A172 (cell line): ENCODE measurements around the gene COL17A1. TPM values are rescaled to one million over a fixed set of nuclear protein-coding genes. Genes with fewer than 3 reads are reported as not detected.

ENCODE experiments used
- DNase-seq: peaks from one replicate; pipeline ENCODE4 v3.0.0-alpha.2; 2015; ENCODE audit warnings: low spot score
- total RNA-seq: library from RNA; depleted of rRNA; stranded (reverse); fragments of >200 nt; shearing (Covaris generic); gene quantifications from 2 replicates; pipeline ENCODE4 v1.2.3, GENCODE V29; 2014

Gene COL17A1
- total RNA-seq, 1 experiment from 2014 or later: 2.4 TPM

- DNase-seq: no peak
Measured at GRCh38 chr10:104098358-104098925, 12.8 kb upstream of the COL17A1 start.

GRCh38 chr10:104096692-104097091 lies 11.0 kb upstream of the COL17A1 start:
- DNase-seq: no peak

GRCh38 chr10:104092749-104093148 lies 7.1 kb upstream of the COL17A1 start:
- no peak for DNase-seq

GRCh38 chr10:104090611-104091010 lies 4.9 kb upstream of the COL17A1 start:
- no peak for DNase-seq

GRCh38 chr10:104089621-104090020 lies 3.9 kb upstream of the COL17A1 start:
- peak; percentile 25 for DNase-seq

GRCh38 chr10:104088239-104088638 lies 2.6 kb upstream of the COL17A1 start:
- no peak for DNase-seq

GRCh38 chr10:104084482-104085142 lies 1.1 kb downstream of the COL17A1 start:
- no peak for DNase-seq

GRCh38 chr10:104081998-104082397 lies 3.7 kb downstream of the COL17A1 start:
- no peak for DNase-seq

- DNase-seq: peak; percentile 11
Measured at GRCh38 chr10:104080762-104081161, 4.9 kb downstream of the COL17A1 start.

GRCh38 chr10:104077663-104078151 lies 8.0 kb downstream of the COL17A1 start:
- DNase-seq: no peak

- DNase-seq: peak; percentile 38
Measured at GRCh38 chr10:104077247-104077646, 8.4 kb downstream of the COL17A1 start.

- DNase-seq: peak; percentile 59
Measured at GRCh38 chr10:104076743-104077160, 8.9 kb downstream of the COL17A1 start.

- DNase-seq: no peak
Measured at GRCh38 chr10:104074505-104074904, 11.2 kb downstream of the COL17A1 start.

- no peak for DNase-seq
Measured at GRCh38 chr10:104072786-104073185, 12.9 kb downstream of the COL17A1 start.

GRCh38 chr10:104069613-104070012 lies 16.1 kb downstream of the COL17A1 start:
- DNase-seq: no peak

GRCh38 chr10:104067525-104067924 lies 18.2 kb downstream of the COL17A1 start:
- DNase-seq: no peak

GRCh38 chr10:104066945-104067344 lies 18.7 kb downstream of the COL17A1 start:
- no peak for DNase-seq

- DNase-seq: no peak
Measured at GRCh38 chr10:104065748-104066147, 19.9 kb downstream of the COL17A1 start.

- no peak for DNase-seq
Measured at GRCh38 chr10:104061196-104061595, 24.5 kb downstream of the COL17A1 start.

GRCh38 chr10:104059364-104059763 lies 26.3 kb downstream of the COL17A1 start:
- no peak for DNase-seq

- no peak for DNase-seq
Measured at GRCh38 chr10:104057717-104058116, 28.0 kb downstream of the COL17A1 start.

GRCh38 chr10:104056619-104057273 lies 28.9 kb downstream of the COL17A1 start:
- DNase-seq: no peak

- peak; percentile 91 for DNase-seq
Measured at GRCh38 chr10:104054430-104054829, 31.2 kb downstream of the COL17A1 start.
